GM21528 (cell line): ENCODE results near the gene PRDM2.

Experiments
- ATAC-seq: cut with Tn5 transposase; IDR thresholded peaks from one replicate; pipeline ENCODE4 v1.9.1; 2021; ENCODE audit warnings: mild to moderate bottlenecking, moderate library complexity; ENCODE audit not compliant: unreplicated experiment, low FRiP score

PRDM2 gene

GRCh38 chr1:13760340-13760739 is 60.4 kb downstream of the PRDM2 start:
- no peak for ATAC-seq

GRCh38 chr1:13760921-13761320 is 60.9 kb downstream of the PRDM2 start:
- no peak for ATAC-seq

GRCh38 chr1:13761883-13762282 is 61.9 kb downstream of the PRDM2 start:
- ATAC-seq: no peak

- no peak for ATAC-seq
Observed at GRCh38 chr1:13762642-13763041, 62.7 kb downstream of the PRDM2 start.

- ATAC-seq: no peak
Observed at GRCh38 chr1:13763222-13763621, 63.2 kb downstream of the PRDM2 start.

GRCh38 chr1:13763991-13764390 is 64.0 kb downstream of the PRDM2 start:
- no peak for ATAC-seq

- no peak for ATAC-seq
Observed at GRCh38 chr1:13764588-13765332, 64.8 kb downstream of the PRDM2 start.

- ATAC-seq: no peak
Observed at GRCh38 chr1:13766592-13767564, 66.9 kb downstream of the PRDM2 start.

GRCh38 chr1:13769212-13769611 is 69.2 kb downstream of the PRDM2 start:
- ATAC-seq: no peak

GRCh38 chr1:13769830-13770229 is 69.8 kb downstream of the PRDM2 start:
- ATAC-seq: no peak

- ATAC-seq: no peak
Observed at GRCh38 chr1:13770743-13771142, 70.8 kb downstream of the PRDM2 start.

GRCh38 chr1:13771745-13772144 is 71.8 kb downstream of the PRDM2 start:
- no peak for ATAC-seq

GRCh38 chr1:13772271-13772670 is 72.3 kb downstream of the PRDM2 start:
- ATAC-seq: no peak

- ATAC-seq: no peak
Observed at GRCh38 chr1:13774121-13774520, 74.1 kb downstream of the PRDM2 start.

GRCh38 chr1:13775459-13775858 is 75.5 kb downstream of the PRDM2 start:
- no peak for ATAC-seq

- no peak for ATAC-seq
Observed at GRCh38 chr1:13775916-13776315, 75.9 kb downstream of the PRDM2 start.

GRCh38 chr1:13778431-13778830 is 78.4 kb downstream of the PRDM2 start:
- no peak for ATAC-seq

- no peak for ATAC-seq
Observed at GRCh38 chr1:13779930-13780329, 79.9 kb downstream of the PRDM2 start.

- ATAC-seq: no peak
Observed at GRCh38 chr1:13780780-13781179, 80.8 kb downstream of the PRDM2 start.

- no peak for ATAC-seq
Observed at GRCh38 chr1:13781228-13781627, 81.2 kb downstream of the PRDM2 start.

- ATAC-seq: no peak
Observed at GRCh38 chr1:13781907-13782633, 82.1 kb downstream of the PRDM2 start.
